Cerebellar nuclear complex (tissue), 1 donor: Measurements from ENCODE around the gene PLA2G15.
A peak's percentile ranks its signal among the peaks of the same experiment; 100 is the strongest.

Source experiments
- DNase-seq, 2 experiments: peaks; one replicate each; lab custom pipeline; 2025; lab: John Stamatoyannopoulos, UW

The PLA2G15 gene

GRCh38 chr16:68298907-68299561 is 53.9 kb downstream of the PLA2G15 start:
- peak in 1 of 2 experiments; percentile 21 for DNase-seq

- DNase-seq = no peak
Observed at GRCh38 chr16:68299571-68300453, 54.6 kb downstream of the PLA2G15 start.

GRCh38 chr16:68300734-68301459 is 55.7 kb downstream of the PLA2G15 start:
- no peak for DNase-seq

GRCh38 chr16:68306633-68307032 is 61.5 kb downstream of the PLA2G15 start:
- no peak for DNase-seq

GRCh38 chr16:68309799-68310198 is 64.6 kb downstream of the PLA2G15 start:
- DNase-seq = no peak

GRCh38 chr16:68310437-68310773 is 65.2 kb downstream of the PLA2G15 start:
- DNase-seq = no peak
